GM12878 (cell line): ENCODE data around the gene MORC3. TPM values are rescaled to one million over a fixed set of nuclear protein-coding genes. Genes with fewer than 3 reads are reported as not detected.
"Not testable (repeated sequence)": the region's sequence is repeated elsewhere in the genome, so short reads cannot be mapped to it uniquely, and the experiment has no call there.

Experiments used
- ATAC-seq: fragments of 200-7000 bp; cut with Tn5 transposase; 3 replicates; pipeline ENCODE4 v1.9.1; 2020; ENCODE audit warnings: mild to moderate bottlenecking, moderate library complexity
- BruUV-seq: library from RNA; stranded (reverse); fragments of 400-500 nt; replicated peaks from 2 replicates; lab custom pipeline; 2021; lab: Mats Ljungman, UMichigan
- CTCF ChIA-PET: fragments of 300-600 bp; sonication (Branson Sonifier 250); formaldehyde crosslinking; extraction: SDS; loops from one replicate; lab custom pipeline; 2021; ENCODE audit warnings: inconsistent platforms; lab: Yijun Ruan, JAX
- POLR2A ChIA-PET: fragments of 350-600 bp; formaldehyde crosslinking; extraction: SDS; loops from one replicate; lab custom pipeline; 2021; ENCODE audit warnings: inconsistent platforms; lab: Charles Lee
- RAD21 ChIA-PET: fragments of 300-600 bp; sonication (Branson Sonifier 250); formaldehyde crosslinking; loops from one replicate; lab custom pipeline; 2023; ENCODE audit warnings: antibody characterized with exemption; ENCODE audit not compliant: unreplicated experiment; lab: Charles Lee
- SMC1A ChIA-PET: fragments of 300-600 bp; sonication (Branson Sonifier 250); formaldehyde crosslinking; loops from one replicate; lab custom pipeline; 2023; ENCODE audit not compliant: unreplicated experiment, uncharacterized antibody; lab: Charles Lee
- DNase-seq: peaks from one replicate; pipeline ENCODE4 v3.0.0-alpha.2; 2011; ENCODE audit warnings: low read depth, low spot score
- FAIRE-seq: peaks from 3 replicates; lab custom pipeline; 2011; peaks lifted over from hg19 to GRCh38; lab: Jason Lieb, UNC
- H2AFZ ChIP-seq: 2 replicates; pipeline ENCODE4 v1.6.0; 2011; ENCODE audit warnings: low read depth, low read length, control low read depth; ENCODE audit not compliant: control insufficient read depth
- H3K27ac ChIP-seq: 2 replicates; pipeline ENCODE4 v1.5.1; 2011; ENCODE audit warnings: control low read depth; ENCODE audit not compliant: control insufficient read depth, insufficient read depth
- H3K27me3 ChIP-seq, 2 experiments: replicated peaks in 1 of 2; 2 replicates each; pipeline versions ENCODE4 v1.6.0 to v1.6.1; 2011; ENCODE audit warnings: low read length in 1 of 2; ENCODE audit not compliant: control insufficient read depth in 2 of 2, insufficient read depth in 2 of 2
- H3K36me3 ChIP-seq, 2 experiments: 2 replicates each; pipeline ENCODE4 v1.5.1; 2011; ENCODE audit warnings: low read length in 1 of 2; ENCODE audit not compliant: control insufficient read depth in 2 of 2, insufficient read depth in 2 of 2
- H3K4me1 ChIP-seq: 2 replicates; pipeline ENCODE4 v1.6.1; 2011; ENCODE audit warnings: mild to moderate bottlenecking, low read length, moderate library complexity, mixed read lengths; ENCODE audit not compliant: control insufficient read depth, insufficient read depth
- H3K4me2 ChIP-seq: 2 replicates; pipeline ENCODE4 v1.6.0; 2011; ENCODE audit warnings: control low read depth; ENCODE audit not compliant: control insufficient read depth, insufficient read depth
- H3K4me3 ChIP-seq: fragments of 200-600 bp; sonication (generic); 2 replicates; pipeline ENCODE4 v1.5.1; 2016
- H3K79me2 ChIP-seq: 2 replicates; pipeline ENCODE4 v1.6.0; 2011; ENCODE audit warnings: low read length; ENCODE audit not compliant: control insufficient read depth, insufficient read depth
- H3K9ac ChIP-seq: 2 replicates; pipeline ENCODE4 v1.8.0; 2011; ENCODE audit warnings: low read length, control low read depth, mixed read lengths; ENCODE audit not compliant: control insufficient read depth, insufficient read depth
- H3K9me3 ChIP-seq: replicated peaks from 3 replicates; pipeline ENCODE4 v1.5.1; 2011; ENCODE audit warnings: mild to moderate bottlenecking, low read length; ENCODE audit not compliant: control insufficient read depth, insufficient read depth
- H4K20me1 ChIP-seq: 2 replicates; pipeline ENCODE4 v1.6.0; 2011; ENCODE audit not compliant: control insufficient read depth, insufficient read depth
- BCL11A ChIP-seq: IDR thresholded peaks from 2 replicates; pipeline ENCODE4 v1.6.1; 2011; ENCODE audit warnings: low read depth, low read length
- ZBTB4 ChIP-seq: fragments of 450-650 bp; formaldehyde crosslinking; IDR thresholded peaks from 2 replicates; pipeline ENCODE4 v1.4.0; 2022; ENCODE audit warnings: mild to moderate bottlenecking, moderate library complexity
- ZNF207 ChIP-seq: fragments of 450-650 bp; IDR thresholded peaks from 2 replicates; pipeline ENCODE4 v1.6.1; 2014; ENCODE audit warnings: antibody characterized with exemption, mild to moderate bottlenecking, borderline replicate concordance
- ZNF622 ChIP-seq: fragments of 450-650 bp; IDR thresholded peaks from 2 replicates; pipeline ENCODE4 v1.6.1; 2017; ENCODE audit warnings: mild to moderate bottlenecking, inconsistent platforms
- WGBS: methylation state at CpG from one replicate; pipeline ENCODE4 v1.1.6; 2016; ENCODE audit warnings: low lambda C conversion rate; ENCODE audit not compliant: insufficient replicate concordance, insufficient coverage; ENCODE audit errors: missing lambda C conversion rate; 5-methylcytosine and 5-hydroxymethylcytosine counted together
- in situ Hi-C: fragments of 300-500 bp; cut with MboI; formaldehyde crosslinking; loops from 9 replicates; pipeline ENCODE4 v1.14.3; 2018; ENCODE audit warnings: mixed read lengths
- intact Hi-C: fragments of 100-400 bp; cut with micrococcal nuclease; formaldehyde crosslinking; loops from one replicate; pipeline ENCODE4 v1.14.2; 2022; ENCODE audit not compliant: unreplicated experiment
- polyA plus RNA-seq, 11 experiments: library from polyadenylated mRNA; depleted of rRNA in 4 of 11; unstranded in 6 of 11; stranded (reverse) in 5 of 11; fragments of >200 nt; fragmentation: Nextera tagmentation in 4 of 11; fragmentation: Illumina TruSeq in 1 of 11; extraction: Ambion mirVana in 4 of 11; extraction: Trizol in 1 of 11; gene quantifications; 1 replicate in 1 of 11; 2 replicates in 10 of 11; pipeline versions ENCODE4 v1.2.1 to v1.2.3, GENCODE V29; 2011 to 2016; ENCODE audit warnings: inconsistent platforms in 2 of 11, missing spikeins in 2 of 11, low read depth in 1 of 11
- total RNA-seq, 4 experiments: library from RNA; depleted of rRNA in 3 of 4; stranded (reverse); fragments of >200 nt in 3 of 4; fragmentation: Illumina TruSeq in 1 of 4; extraction: Trizol in 1 of 4; gene quantifications; 2 replicates each; pipeline versions ENCODE4 v1.2.1 to v1.2.3, GENCODE V29; 2013 to 2021

MORC3 gene
- total and polyA plus RNA-seq, 10 of the 15 experiments (the other 5 are each of a cell fraction or from before 2014, with no cell fraction given), result 5.5 to 29.9 (median 16.3) TPM

DNA sequence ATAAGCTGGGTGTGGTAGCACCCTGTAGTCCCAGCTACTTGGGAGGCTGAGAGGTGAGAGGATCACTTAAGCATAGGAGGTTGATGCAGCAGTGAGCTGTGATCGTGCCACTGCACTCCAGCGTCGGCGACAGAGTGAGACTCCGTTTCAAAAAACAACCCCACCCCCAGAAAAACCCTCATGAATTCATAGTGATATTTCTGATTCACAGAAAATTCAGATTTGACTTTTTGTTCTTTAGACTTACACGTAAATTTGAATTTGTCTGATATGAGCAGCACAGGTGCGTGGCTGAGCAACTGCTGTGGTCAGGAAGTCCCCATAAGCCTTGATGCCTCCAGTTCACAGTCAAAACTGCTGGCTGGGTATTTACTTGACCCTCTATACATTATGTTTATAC lies 10.0 kb upstream of the MORC3 start (continued):
- TF ChIP-seq ZNF622 (no peak), ZNF207 (no peak), BCL11A (peak; percentile 66; the same call in 1 of the 2 replicates), ZBTB4 (no peak)
- TF ChIP-seq, all 136 proteins: peak for 21

GRCh38 chr21:36313446-36313845 lies 6.6 kb upstream of the MORC3 start:
- intact Hi-C loops, H3K9me3 ChIP-seq, H3K27ac ChIP-seq, H3K4me3 ChIP-seq, ATAC-seq, CTCF ChIA-PET, FAIRE-seq, RAD21 ChIA-PET, H3K79me2 ChIP-seq, H4K20me1 ChIP-seq, H3K4me2 ChIP-seq, H3K27me3 ChIP-seq, H3K9ac ChIP-seq, SMC1A ChIA-PET, H3K4me1 ChIP-seq, in situ Hi-C loops, H3K36me3 ChIP-seq, H2AFZ ChIP-seq, BruUV-seq, POLR2A ChIA-PET, DNase-seq: not testable (repeated sequence)
- WGBS, result 65% methylated on average over 2 of the region's 2 CpGs

GRCh38 chr21:36316045-36316444 lies 4.0 kb upstream of the MORC3 start:
- WGBS, result 93% methylated on average over 3 of the region's 3 CpGs
- RAD21 ChIA-PET, result interaction anchor here (0.5 to 0.7 kb wide), 2 partner anchors 43 to 164 kb away, joined by 3 to 4 read pairs; no protein-coding TSS in a partner anchor
- intact Hi-C loops, result not testable (repeated sequence)

More at GRCh38 chr21:36316045-36316444, 4.0 kb upstream of the MORC3 start:
- H3K4me2 ChIP-seq, DNase-seq, H3K79me2 ChIP-seq, H3K36me3 ChIP-seq, H3K9me3 ChIP-seq, H4K20me1 ChIP-seq, H3K27ac ChIP-seq, in situ Hi-C loops, FAIRE-seq, SMC1A ChIA-PET, H3K4me3 ChIP-seq, BruUV-seq, H3K9ac ChIP-seq, H3K27me3 ChIP-seq, H3K4me1 ChIP-seq, ATAC-seq, H2AFZ ChIP-seq: not testable (repeated sequence)
- CTCF ChIA-PET, result interaction anchor here (1.6 kb wide), 1 partner anchor 14 kb away, joined by 3 read pairs; no protein-coding TSS in a partner anchor
- POLR2A ChIA-PET, result interaction anchor here (1.0 kb wide), 1 partner anchor 18 kb away, joined by 4 read pairs; no protein-coding TSS in a partner anchor
